ACC112 (cell line): ENCODE results near the gene GLT8D2.

Experiments used
- H2AFZ ChIP-seq: fragments of 200-600 bp; sonication (generic); one replicate; pipeline ENCODE4 v1.6.0; 2017; ENCODE audit warnings: antibody characterized with exemption, low read length; ENCODE audit not compliant: unreplicated experiment
- H3K27ac ChIP-seq: fragments of 200-600 bp; sonication (generic); 2 replicates; pipeline ENCODE4 v1.5.1; 2014; ENCODE audit warnings: low read depth, mild to moderate bottlenecking, antibody characterized with exemption, low read length, moderate library complexity
- H3K27me3 ChIP-seq: fragments of 200-600 bp; sonication (generic); 2 replicates; pipeline ENCODE4 v1.6.1; 2014; ENCODE audit warnings: mild to moderate bottlenecking, antibody characterized with exemption, low read length, moderate library complexity, mixed read lengths; ENCODE audit not compliant: insufficient read depth
- H3K36me3 ChIP-seq: fragments of 200-600 bp; sonication (generic); 2 replicates; pipeline ENCODE4 v1.6.1; 2016; ENCODE audit warnings: mild to moderate bottlenecking, antibody characterized with exemption, low read length, moderate library complexity, mixed read lengths; ENCODE audit not compliant: insufficient read depth
- H3K4me1 ChIP-seq: fragments of 200-600 bp; sonication (generic); one replicate; pipeline ENCODE4 v1.6.1; 2016; ENCODE audit warnings: low read length, mixed read lengths; ENCODE audit not compliant: insufficient read depth, unreplicated experiment, control insufficient read depth
- H3K4me3 ChIP-seq: fragments of 200-600 bp; sonication (generic); 2 replicates; pipeline ENCODE4 v1.5.1; 2014; ENCODE audit warnings: mild to moderate bottlenecking, low read depth, low read length
- H3K79me2 ChIP-seq: fragments of 200-600 bp; sonication (generic); one replicate; pipeline ENCODE4 v1.6.0; 2016; ENCODE audit warnings: low read length; ENCODE audit not compliant: control insufficient read depth, unreplicated experiment, insufficient read depth

Gene GLT8D2

GRCh38 chr12:104003596-104003995, 46.4 kb downstream of the GLT8D2 start:
- Histone ChIP-seq H3K36me3 (no peaks in the 10 kb centered on the region), H3K4me1 (peaks cover 13% of the 10 kb centered on the region), H2AFZ (no peak overlapping the region), H3K79me2 (no peaks in the 10 kb centered on the region), H3K27ac (no peak overlapping the region), H3K27me3 (no peaks in the 10 kb centered on the region), H3K4me3 (no peak overlapping the region)

DNA sequence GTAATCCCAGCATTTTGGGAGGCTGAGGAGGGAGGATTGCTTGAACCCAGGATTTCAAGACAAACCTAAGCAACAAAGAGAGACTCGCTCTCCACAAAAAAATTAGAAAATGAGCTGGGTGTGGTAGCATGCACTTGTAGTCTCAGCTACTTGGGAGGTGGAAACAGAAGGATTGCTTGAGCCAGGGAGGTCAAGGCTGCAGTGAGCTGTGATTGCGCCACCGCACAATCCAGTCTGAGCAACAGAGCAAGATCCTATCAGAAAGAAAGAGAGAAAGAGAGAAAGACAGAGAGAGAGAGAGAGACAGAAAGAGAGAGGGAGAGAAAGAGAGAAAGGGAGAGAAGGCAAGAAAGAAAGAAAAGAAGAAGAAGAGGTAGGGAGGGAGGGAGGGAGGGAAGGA, 47.3 kb downstream of the GLT8D2 start:
- Histone ChIP-seq H3K4me1 (peaks cover 13% of the 10 kb centered on the region), H3K27me3 (no peaks in the 10 kb centered on the region), H3K79me2 (no peaks in the 10 kb centered on the region), H2AFZ (no peak overlapping the region), H3K27ac (no peak overlapping the region), H3K4me3 (no peak overlapping the region), H3K36me3 (no peaks in the 10 kb centered on the region)

GRCh38 chr12:104000807-104001434, 49.1 kb downstream of the GLT8D2 start:
- no peak overlapping the region for H3K4me3 ChIP-seq
- no peaks in the 10 kb centered on the region for H3K4me1 ChIP-seq
- H2AFZ ChIP-seq: no peak overlapping the region
- H3K79me2 ChIP-seq: no peaks in the 10 kb centered on the region
- H3K27ac ChIP-seq: no peak overlapping the region
- H3K27me3 ChIP-seq: no peaks in the 10 kb centered on the region
- no peaks in the 10 kb centered on the region for H3K36me3 ChIP-seq

DNA sequence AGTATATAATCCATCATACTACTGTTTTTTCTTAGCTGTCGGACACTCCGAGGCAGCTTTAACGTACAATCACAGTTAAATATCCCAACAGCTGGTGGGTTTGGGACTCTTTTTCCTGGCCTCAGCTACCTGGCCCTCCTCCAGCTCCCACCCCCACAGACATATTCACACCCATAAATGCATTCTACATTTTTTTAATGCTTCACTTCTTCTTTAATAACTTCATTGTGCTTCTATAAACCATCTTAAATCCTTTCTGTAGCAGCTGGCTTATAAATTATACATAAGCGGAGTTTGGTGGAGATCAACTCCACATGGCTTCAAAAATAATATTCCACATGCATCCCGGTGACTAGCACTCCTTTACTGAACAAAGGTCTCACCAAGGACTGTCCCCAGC, 51.0 kb downstream of the GLT8D2 start:
- Histone ChIP-seq H3K27ac (no peak overlapping the region), H3K27me3 (no peaks in the 10 kb centered on the region), H3K4me1 (no peaks in the 10 kb centered on the region), H3K79me2 (no peaks in the 10 kb centered on the region), H3K36me3 (no peaks in the 10 kb centered on the region), H2AFZ (no peak overlapping the region), H3K4me3 (no peak overlapping the region)

DNA sequence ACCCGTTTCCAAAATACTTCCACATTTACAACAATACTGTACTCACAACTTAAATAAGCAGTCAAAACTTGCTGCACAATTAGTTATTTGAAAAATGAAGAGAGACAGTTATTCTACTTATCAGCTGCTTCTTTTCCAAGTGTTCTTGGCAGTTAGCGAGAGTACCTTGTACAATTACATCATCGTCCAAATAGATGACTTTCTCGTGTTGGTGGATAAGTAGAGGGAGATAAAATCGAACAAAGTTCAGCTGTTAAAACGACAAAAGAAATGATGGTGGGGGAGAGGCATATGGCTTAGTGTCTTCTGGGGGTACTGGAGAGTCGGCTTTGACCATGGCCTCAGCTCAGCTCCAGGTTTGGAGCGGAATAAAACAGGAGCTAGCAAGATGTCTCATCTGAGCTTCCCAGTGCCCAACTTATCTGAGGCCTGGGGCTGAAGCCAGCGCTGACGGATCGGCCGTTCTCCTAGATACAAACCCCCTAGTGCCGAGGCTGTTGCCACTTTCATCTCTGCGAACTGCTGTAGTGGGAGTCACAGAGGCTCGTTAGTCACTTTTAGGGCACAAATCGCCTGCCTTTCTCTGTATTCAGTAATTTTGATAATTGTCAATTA, 52.6 kb downstream of the GLT8D2 start:
- no peaks in the 10 kb centered on the region for H3K79me2 ChIP-seq
- H3K36me3 ChIP-seq: no peaks in the 10 kb centered on the region
- no peak overlapping the region for H3K4me3 ChIP-seq
- no peak overlapping the region for H2AFZ ChIP-seq
- no peaks in the 10 kb centered on the region for H3K4me1 ChIP-seq
- H3K27me3 ChIP-seq: no peaks in the 10 kb centered on the region
- no peak overlapping the region for H3K27ac ChIP-seq

DNA sequence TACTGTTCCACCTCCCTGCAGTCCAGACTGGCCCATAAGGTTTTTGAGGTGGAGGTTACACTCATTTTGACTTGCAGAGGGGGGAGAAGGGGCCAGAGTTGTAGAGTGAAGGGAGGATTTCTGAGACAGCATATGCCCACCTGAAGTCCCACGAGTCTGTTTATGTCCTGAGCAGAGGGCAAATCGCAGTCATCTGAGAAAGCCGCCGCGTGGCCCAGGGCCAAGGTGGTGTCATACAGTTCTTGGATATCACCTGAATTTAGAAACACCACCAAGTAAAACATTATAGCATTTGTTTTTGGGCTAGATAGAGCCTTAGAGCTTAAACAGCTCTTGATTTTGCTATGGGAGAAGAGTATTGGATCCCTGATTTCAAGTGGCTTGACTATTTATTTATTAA, 53.4 kb downstream of the GLT8D2 start:
- Histone ChIP-seq H3K4me3 (no peak overlapping the region), H2AFZ (no peak overlapping the region), H3K79me2 (no peaks in the 10 kb centered on the region), H3K27me3 (no peaks in the 10 kb centered on the region), H3K36me3 (no peaks in the 10 kb centered on the region), H3K27ac (no peak overlapping the region), H3K4me1 (no peaks in the 10 kb centered on the region)

GRCh38 chr12:103994235-103994634, 55.8 kb downstream of the GLT8D2 start:
- Histone ChIP-seq H3K36me3 (peaks cover 3% of the 10 kb centered on the region), H3K4me3 (no peak overlapping the region), H3K79me2 (no peaks in the 10 kb centered on the region), H2AFZ (no peak overlapping the region), H3K27me3 (no peaks in the 10 kb centered on the region), H3K4me1 (no peaks in the 10 kb centered on the region), H3K27ac (no peak overlapping the region)

DNA sequence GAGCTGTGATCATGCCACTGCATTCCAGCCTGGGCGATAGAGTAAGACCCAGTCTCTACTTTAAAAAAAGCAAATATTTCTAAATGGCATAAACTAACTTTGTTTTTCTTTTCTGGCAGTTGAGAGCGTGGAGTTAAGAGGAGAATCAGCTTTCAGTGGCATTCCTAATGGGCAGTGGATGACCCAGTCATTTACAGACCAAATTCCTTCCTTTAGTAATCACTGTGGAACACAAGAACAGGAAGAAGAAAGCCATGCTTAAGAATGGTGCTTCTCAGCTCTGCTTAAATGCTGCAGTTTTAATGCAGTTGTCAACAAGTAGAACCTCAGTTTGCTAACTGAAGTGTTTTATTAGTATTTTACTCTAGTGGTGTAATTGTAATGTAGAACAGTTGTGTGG, 63.2 kb downstream of the GLT8D2 start:
- no peaks in the 10 kb centered on the region for H3K27me3 ChIP-seq
- no peaks in the 10 kb centered on the region for H3K4me1 ChIP-seq
- H3K4me3 ChIP-seq: no peak overlapping the region
- no peak overlapping the region for H2AFZ ChIP-seq
- no peaks in the 10 kb centered on the region for H3K79me2 ChIP-seq
- no peak overlapping the region for H3K27ac ChIP-seq
- peaks cover 14% of the 10 kb centered on the region for H3K36me3 ChIP-seq

DNA sequence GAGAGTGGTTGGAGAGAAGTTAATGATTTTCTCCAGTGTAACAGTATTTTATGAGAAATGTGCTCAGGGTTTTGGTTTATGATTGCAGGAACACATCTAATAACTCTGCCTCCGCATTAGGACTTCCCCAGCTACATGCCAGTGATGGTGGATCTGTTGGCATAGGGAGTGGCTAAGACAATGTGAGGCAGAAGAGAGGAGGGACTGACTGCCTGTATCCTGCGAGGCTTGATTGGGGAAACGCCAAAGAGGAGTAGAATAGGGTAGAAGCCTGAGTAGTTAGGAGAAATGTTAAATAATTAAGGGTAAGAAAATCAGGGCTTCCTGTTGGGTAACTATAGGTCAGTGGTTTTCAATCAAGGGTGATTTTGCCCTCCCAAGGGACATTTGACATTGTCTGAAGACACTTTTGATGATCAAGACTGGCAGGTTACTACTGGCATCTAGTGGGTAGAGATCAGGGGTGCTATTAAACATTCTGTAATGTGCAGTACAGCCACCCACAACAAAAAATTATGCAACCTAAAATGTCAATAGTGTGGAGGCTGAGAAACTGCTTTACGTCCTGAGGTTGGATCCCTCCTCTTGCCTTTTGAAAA, 71.5 kb downstream of the GLT8D2 start:
- Histone ChIP-seq H3K4me1 (no peaks in the 10 kb centered on the region), H3K79me2 (peaks cover 49% of the 10 kb centered on the region), H3K27ac (no peak overlapping the region), H3K27me3 (no peaks in the 10 kb centered on the region), H2AFZ (no peak overlapping the region), H3K36me3 (peaks cover 22% of the 10 kb centered on the region), H3K4me3 (no peak overlapping the region)

GRCh38 chr12:103975368-103975767, 74.6 kb downstream of the GLT8D2 start:
- peaks cover 78% of the 10 kb centered on the region for H3K79me2 ChIP-seq

DNA sequence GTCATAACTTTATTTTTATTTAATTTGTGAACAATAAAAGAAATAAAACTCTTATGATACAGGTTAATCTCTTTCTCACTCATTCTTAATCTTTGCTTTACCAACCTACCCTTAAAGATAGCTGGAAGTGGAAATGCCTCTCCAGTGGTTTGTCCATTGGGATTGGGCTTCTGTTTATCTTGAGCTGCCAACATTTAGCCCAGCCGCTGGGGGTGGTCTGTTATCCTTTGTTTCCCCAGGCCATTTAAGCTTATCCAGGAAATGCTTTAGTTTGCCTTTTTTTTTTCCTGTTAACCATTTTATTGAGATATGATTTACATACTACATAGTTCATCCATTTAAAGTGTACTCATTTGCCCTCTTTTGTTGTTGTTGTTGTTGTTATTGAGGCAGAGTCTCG, 76.1 kb downstream of the GLT8D2 start:
- no peak overlapping the region for H2AFZ ChIP-seq
- peaks cover 15% of the 10 kb centered on the region; the same call in 1 of the 2 replicates for H3K36me3 ChIP-seq
- no peak overlapping the region for H3K4me3 ChIP-seq
- peaks cover 8% of the 10 kb centered on the region for H3K4me1 ChIP-seq
- no peaks in the 10 kb centered on the region for H3K27me3 ChIP-seq
- no peak overlapping the region for H3K27ac ChIP-seq
- peaks cover 87% of the 10 kb centered on the region for H3K79me2 ChIP-seq

More at GRCh38 chr12:103975368-103975767, 74.6 kb downstream of the GLT8D2 start:
- H3K4me1 ChIP-seq: no peaks in the 10 kb centered on the region
- H2AFZ ChIP-seq: no peak overlapping the region
- no peak overlapping the region for H3K4me3 ChIP-seq
- H3K27ac ChIP-seq: no peak overlapping the region
- no peaks in the 10 kb centered on the region for H3K27me3 ChIP-seq
- H3K36me3 ChIP-seq: peaks cover 19% of the 10 kb centered on the region
